OCI-LY1 (cell line): Measurements from ENCODE around the gene FGF7.

ENCODE experiments used
- EZH2 ChIP-seq: fragments of 200-600 bp; sonication (generic), shearing (Covaris generic); IDR thresholded peaks from 2 replicates; pipeline ENCODE4 v1.8.0; 2017; ENCODE audit warnings: borderline replicate concordance, mixed run types, mild to moderate bottlenecking, antibody characterized with exemption, low read length, moderate library complexity, mixed read lengths
- TF ChIP-seq, protein P1 (sequence below): fragments of 200-600 bp; sonication (generic), shearing (Covaris generic); IDR thresholded peaks from 2 replicates; pipeline ENCODE4 v1.5.1; 2017; ENCODE audit warnings: mild to moderate bottlenecking, antibody characterized with exemption, low read length, moderate library complexity, mixed read lengths

DNA sequence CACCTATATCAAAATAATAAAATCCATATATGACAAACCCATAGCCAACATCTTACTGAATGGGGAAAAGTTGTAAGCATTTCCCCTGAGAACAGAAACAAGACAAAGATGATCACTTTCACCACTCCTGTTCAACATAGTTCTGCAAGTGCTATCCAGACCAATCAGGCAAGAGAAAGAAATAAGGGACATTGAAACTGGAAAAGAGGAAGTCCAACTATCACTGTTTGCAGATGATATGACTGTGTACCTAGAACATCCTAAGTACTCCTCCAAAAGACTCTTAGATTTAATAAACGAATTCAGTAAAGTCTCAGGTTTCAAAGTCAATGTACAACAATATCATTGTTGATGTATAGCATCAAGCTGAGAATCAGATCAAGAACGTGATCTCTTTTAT, 35.6 kb upstream of the FGF7 start:
- TF ChIP-seq, protein P1, sequence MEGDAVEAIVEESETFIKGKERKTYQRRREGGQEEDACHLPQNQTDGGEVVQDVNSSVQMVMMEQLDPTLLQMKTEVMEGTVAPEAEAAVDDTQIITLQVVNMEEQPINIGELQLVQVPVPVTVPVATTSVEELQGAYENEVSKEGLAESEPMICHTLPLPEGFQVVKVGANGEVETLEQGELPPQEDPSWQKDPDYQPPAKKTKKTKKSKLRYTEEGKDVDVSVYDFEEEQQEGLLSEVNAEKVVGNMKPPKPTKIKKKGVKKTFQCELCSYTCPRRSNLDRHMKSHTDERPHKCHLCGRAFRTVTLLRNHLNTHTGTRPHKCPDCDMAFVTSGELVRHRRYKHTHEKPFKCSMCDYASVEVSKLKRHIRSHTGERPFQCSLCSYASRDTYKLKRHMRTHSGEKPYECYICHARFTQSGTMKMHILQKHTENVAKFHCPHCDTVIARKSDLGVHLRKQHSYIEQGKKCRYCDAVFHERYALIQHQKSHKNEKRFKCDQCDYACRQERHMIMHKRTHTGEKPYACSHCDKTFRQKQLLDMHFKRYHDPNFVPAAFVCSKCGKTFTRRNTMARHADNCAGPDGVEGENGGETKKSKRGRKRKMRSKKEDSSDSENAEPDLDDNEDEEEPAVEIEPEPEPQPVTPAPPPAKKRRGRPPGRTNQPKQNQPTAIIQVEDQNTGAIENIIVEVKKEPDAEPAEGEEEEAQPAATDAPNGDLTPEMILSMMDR, result no peak
- no peak for TF ChIP-seq EZH2
